HG02885 (cell line): ENCODE data around the gene BBIP1.

Experiments
- ATAC-seq: cut with Tn5 transposase; IDR thresholded peaks from one replicate; pipeline ENCODE4 v1.9.1; 2021; ENCODE audit warnings: mild to moderate bottlenecking; ENCODE audit not compliant: unreplicated experiment, poor library complexity

Gene BBIP1

DNA sequence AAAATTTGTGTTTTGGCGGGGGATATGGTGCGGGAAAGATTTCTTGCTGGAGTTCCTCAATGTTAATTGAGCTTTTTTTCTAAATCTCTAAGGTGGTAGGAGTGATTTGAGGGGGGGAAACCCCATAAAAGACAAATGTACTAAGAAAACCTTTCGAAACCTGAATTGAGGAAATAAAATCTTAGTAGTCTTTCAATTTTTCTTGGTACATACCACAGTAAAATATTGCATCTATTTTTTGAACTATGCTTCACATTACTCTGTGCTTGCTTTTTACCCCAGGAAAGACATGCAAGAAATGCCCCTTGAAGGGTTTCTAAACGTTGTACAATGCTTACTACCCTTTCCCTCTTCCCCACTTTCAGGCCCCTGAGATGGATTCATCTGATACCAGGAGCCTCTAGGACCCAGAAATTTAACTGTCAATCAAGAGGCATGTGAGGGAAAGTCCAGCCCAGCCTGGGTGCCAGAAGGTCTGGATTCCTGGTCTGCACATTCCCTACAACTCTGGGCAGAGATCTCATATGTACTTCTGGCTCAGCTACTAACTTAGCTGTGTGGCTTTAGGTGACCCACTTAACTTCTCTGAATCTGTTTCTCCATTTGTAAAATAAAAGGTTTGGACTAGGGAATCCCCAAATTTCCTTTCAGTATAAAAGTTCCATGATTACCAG is 53.0 kb downstream of the BBIP1 start:
- no peak for ATAC-seq

DNA sequence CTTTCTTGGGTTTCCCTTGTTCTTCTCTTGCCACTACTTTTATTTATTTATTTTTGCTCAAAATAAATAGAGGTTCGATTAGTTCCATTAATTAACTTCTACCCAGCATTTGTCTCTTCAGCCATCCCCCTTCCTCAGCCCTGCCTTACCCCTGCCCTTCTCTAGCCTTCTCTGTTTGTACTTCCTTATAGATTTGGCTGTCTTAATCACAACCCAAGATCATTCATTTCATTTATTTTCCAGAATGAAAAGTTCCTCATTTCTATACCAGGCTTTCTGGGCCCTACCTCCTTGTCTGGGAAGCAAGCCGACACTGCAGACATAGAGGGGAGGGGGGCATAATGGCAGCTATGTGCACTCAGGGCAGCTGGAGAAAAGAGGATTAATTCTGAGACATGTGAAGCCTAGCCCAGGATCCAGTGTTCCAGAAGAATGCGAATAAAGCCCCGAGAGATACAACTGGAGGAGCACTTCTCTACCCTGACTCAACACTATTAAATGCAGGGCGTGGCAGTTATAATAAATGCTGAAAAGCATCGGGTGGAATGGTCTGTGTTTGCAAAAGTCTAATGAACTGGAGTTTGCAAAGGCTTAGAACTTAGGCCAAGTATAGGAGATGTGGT is 53.7 kb downstream of the BBIP1 start:
- no peak for ATAC-seq

DNA sequence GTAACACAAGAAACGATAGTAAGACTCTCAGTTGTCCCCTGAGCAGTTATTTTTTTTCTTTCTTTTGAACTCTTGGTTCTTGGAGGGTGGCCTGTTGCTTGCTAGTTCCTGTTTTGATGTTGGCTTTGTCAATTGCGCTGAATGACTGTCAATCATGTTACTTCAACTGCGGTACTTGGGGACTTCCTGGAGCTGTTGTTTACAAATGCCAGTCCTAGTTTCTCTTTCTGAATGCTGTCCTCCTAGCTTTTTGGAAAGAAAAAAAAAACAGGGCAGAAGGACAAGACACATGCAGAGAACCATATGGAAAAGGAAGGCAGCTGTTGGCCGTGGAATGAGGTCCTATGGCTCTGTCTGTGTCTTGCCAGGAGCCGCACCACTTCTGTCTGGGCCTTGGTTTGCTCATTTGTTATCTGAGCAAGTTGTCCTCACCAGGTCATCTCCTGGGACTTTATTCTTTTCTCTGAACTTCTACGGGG is 54.3 kb downstream of the BBIP1 start:
- ATAC-seq = peak; percentile 60

DNA sequence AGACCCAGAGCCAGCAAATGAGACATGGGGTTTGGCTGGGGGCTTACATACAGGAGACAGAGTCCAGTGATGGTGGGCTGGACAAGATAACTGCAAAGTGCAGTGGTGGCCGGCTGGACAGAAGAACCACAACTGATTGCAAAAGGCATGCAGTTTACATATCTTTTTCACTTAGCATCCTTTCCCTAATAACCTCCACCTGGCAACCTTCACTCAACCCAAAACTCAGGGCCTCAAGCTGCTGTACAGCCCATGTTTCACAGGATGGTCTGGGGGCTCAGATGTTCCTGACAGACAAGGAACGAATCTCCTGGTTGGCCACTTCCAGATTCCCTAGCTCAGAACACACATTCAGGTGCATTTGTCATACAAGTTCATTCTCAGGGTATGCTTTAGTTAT is 55.0 kb downstream of the BBIP1 start:
- ATAC-seq = no peak

DNA sequence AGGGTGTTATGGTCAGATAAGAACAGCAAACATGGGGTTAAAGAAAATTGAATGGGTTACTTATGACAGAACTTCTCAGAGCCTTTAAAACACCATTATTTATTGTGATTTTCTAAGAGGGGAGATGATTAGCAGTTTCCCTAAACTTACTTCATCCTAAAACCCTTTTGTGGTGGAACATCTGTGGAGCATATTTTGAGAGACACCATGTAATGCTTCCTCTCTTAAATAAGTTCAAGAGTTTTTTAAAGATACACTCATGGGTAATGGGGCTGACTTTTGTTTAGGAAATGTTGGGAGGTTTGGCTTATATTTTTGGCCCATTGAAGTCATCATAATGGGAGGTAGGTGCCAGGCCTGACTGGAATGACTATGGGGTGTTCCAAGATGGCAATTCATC is 55.6 kb downstream of the BBIP1 start:
- no peak for ATAC-seq

DNA sequence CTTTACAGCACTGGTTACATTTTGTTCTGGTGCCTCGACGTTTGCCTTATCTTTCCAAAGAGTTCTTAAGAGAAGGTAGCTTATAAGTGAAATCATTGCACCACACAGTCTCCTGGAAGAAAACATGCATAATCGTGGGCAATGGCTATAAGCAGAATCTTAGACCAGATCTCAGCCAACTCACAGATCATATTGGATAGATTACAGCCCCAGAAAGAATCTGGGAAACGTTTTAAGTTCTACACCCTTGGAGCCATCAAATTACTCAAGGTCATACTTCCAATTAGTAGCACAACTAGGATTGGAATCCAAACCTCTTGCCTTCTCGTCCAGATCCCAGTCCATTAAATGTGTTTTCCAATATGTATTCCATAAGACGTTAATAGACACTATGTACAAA is 56.0 kb downstream of the BBIP1 start:
- no peak for ATAC-seq

DNA sequence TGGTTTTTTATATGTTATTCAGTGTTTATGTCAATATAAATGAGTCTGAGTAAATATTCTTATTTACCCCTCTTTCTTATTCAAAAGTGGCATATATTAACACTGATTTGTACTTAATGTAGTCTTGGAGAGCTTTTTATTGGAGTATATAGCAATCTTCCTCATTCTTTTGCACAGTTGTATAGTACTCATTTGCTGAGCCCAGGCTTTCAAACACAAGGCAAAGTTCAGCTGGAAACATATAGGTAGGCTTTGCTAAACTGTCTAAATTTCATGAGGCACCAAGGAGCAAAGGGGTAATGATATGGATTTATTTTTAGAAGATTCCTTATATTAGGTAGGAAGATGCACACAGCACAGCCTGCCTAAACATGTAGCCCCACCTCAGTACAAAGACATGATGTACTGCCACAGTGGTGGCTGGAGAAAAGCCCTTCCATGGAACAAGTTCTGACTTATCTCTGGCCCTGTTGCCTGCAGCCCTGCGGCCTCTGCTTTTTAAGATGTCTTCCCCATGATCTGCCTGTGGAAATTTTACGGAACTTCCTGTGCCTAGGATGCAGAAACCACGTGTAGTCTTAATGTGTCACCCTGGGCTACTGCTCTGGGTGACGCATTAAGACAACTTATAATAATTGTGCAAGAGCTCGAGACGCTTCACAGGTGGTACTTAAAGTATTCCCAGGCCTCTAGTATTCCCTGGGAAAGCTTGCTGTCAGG is 56.9 kb downstream of the BBIP1 start:
- ATAC-seq = no peak

DNA sequence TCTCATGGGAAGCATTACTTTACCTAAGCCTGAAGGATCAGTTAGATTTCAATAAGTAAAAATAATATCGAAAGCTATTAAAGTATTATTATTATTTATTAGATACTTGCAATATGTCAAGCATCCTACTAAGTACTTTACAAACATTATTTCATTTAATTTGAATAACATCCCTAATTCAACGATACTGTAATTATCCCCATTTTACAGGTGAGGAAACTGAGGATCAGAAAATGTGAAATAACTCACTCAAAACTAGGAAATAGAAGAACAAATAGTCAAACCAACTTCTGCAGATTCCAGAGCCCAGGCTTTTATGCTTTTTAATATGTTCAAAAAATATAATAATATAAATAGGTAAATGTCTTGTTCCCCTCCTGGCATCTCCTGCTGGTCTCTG is 57.5 kb downstream of the BBIP1 start:
- no peak for ATAC-seq

DNA sequence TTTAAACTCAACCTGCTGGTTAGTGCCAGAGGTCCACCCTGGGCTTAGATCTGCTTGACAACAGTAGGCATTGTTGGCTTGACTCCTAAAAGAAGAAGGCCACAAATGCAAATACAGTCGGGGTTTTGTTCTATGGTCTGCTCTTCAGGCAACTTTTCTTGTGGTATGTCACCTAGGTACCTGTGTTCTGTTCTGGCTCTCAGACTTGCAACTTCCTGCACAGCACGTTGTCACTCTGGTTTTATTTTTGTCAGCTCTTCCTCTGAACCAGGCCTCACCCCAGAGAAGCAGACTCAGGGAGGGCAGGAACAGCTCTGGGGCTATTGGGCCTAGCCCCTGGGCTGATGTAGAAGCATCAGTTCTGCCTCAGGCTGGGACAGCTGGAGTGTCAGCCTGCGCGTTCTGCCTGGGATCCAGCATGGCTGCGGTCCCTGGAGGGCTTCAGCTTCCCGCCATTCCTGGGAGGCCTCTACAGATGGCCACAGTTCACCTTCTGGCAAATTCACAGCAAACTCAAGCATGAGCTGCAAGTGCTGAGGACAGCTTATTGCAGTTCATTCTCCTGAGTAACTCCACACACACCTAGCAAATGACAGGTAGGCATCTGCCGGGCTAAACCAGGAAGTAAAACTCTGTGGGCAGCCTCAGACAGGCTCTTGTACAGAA is 58.3 kb downstream of the BBIP1 start:
- peak; percentile 57 for ATAC-seq

DNA sequence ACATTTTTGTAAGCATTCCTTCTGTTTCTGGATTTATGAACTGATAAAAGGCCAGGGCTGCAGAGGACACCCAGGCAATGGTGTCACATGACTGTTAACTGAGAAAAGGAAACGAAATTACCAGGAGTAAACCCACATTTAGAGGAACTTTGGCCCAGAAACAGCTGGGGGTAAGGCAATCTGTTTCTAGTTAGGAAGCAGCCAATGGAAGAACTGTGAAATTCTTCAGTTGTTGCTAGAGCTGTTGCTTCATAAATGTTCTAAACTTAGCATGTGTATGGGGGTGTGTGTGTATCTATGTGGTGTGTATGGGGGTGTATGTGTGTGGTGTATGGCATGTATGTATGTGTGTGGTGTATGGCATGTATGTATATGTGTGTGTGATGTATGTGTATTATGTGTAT is 59.0 kb downstream of the BBIP1 start:
- ATAC-seq = peak; percentile 9

DNA sequence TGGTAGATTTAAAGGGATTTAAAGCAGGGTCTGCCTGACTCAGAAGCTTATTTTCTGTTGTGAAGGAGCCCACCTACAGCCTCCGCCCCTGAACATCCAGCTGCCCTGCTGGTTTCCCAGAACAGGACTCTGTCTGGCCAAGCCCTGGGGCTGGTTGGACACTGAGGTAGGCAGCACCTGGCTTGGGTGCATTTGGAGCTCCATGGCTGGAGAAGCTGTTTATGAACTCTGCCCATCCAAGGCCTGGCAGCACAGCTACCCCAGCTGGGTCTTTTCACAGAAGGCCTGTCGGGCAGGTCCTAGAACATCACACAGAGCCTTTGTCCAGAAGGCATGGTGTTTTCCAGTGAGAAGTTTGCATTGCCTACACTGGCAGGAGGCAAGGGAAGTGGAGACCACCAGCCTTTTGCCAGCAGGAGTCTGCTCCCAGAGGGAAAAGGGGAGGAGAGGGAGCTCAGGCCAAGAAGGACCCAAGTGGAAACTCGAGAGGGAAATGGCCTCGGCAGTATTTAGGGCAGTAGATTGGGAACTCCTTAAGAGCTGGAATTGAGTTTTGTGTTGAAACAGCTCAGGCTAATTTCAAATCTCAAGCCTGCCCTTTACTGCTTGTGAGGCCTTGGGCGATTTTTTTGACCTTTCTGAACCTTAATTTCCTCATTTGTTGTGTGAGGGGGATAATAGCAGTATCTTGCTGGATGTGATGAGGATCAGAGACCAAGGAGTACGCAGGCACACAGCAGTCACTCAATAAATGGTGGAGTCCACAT is 59.6 kb downstream of the BBIP1 start:
- ATAC-seq = no peak

DNA sequence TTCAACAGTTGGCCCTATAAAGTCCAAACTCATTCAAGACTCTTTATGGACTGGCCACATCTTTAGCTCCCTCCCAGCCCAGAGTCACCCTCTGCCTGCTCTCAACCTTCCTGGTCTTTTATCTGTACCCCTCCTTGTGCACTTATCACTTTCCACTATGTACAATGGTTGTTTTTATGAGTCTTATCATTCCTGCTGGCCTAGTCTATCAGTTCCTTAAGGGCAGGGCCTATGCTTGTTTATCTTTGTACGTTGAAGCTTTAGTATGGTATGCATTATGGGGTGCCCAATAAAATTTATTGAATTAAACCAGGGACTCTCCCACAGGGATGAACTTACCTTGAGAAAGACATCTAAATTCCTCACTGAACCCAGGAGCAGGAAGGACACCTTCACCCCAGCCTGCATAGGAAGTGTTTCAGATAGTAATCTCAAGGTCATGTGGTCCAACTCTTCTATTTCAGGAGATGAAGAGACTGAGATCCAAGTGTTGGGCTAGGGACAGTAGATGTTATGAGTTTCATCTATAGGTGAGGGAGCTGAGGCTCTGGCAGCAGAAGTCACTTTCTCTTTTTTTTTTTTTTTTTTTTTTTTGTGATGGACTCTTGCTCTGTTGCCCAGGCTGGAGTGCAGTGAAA is 60.6 kb downstream of the BBIP1 start:
- no peak for ATAC-seq

DNA sequence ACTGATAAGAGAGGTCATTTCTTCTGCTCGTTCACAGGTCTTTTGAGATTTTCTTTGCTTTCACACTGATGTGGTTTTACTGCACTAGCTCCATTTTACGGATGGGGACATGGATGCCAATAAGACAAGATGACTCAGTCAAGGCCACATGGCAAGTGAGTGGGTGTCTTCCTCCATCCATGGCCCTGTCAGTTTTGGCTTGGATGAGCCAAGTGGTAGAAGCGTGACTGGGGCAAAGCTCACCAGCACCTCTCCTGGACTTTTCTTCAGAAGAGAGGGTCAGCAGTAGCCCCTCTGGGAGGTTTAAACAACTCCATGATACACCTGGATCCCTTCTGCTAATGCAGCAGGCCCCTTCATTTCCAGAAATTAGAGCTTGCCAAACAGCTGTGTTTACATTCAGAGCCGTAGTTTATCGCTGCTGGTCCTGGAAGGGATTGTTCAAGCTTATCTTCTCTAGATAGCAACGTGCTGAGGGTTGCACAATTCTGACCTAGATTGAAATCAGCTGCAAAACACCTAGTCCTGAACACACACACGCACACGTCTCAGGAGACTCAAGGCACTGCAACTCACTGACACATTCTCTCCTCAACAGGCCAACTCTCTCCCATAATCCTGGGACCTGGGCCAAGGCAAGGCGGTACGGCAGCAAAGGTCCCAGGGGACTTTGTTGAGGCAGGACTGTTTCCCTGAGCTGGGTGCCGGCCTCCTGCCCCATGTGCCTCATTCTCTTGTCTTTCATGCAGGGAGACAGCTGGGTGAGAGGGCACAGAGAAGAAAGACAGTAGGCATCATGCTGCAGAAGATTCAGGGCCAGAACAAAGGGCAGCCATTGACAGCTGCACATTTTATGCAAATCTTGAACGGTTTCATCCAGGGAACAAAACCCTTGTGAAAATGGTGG is 61.5 kb downstream of the BBIP1 start:
- ATAC-seq = no peak

DNA sequence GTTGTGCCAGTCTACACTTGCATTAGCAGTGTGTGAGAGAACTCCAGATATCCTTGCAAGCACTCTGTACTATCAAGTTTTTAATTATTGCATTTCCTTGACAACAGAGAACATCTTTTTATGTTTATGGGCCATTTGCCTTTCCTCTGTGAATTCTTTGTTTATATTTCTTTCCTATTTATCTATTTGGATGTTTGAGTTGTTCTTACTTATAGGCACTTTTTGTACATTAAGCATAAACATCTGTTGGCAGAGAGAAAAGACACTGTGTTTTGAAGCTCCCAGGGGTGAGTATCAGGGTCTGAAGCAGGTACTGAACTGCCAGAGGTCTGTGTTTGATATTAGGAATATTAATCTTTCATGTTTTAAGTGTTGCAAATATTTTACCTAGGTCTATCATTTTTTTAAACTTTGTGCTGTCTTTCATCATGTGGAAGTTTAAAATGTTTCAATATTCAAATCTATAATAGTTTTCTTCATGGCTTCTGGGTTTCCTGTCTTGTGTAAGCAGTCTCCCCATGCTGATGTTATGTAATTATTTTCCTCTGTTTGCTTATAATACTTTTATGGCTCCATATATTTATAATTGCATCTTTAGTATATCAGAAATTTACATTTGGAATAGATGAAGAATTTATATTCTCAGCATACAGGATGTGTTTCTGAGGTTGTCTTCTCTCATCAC is 64.9 kb downstream of the BBIP1 start:
- no peak for ATAC-seq

DNA sequence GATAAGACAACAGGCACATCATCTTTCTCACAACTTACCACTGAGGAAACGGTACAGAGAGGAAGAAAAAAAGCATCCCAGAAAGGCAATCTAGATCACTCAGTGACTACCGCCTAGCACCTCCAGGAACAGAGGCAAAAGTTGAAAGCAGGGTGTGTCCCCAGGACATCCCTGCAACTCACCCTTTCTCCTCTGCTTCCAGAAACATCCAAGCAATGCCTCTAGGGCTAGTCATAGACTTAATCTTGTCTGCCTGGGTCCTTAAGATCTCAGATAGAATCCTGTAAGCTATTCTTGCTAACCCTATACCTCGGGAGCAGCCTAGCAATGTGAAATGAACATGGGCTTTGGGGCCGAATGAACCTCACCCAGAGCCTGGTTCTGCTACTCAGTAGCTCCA is 66.0 kb downstream of the BBIP1 start:
- ATAC-seq = peak; percentile 6

DNA sequence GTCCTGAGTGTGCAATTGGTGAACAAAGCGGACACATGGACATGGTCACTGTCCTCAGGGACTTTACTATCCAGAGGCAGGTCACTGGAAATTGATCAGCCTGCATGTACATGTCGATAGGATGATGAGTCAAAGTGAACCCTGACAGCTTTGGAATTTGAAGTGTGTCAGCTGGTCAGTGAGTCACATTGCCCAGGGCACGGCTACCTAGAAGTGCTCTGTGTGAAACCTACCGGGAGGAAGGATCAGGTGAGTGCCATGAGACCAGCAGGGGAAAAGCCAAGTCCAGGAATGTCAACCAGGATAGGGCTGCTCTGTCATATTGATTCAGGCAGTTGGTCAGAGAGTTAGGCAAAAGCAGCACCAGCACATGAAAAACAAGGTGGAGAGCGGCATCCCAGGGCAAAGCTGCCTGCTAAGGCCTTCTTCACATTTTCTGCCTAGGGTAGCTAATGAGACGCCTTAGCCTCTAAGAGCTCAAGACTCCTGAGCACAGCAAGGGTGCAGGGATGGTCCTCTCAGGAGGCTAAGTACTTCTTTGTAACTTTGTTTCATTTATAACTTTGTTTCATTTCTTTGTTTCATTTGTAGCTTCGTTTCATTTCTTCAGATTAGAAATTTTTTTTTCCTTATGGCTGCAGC is 66.6 kb downstream of the BBIP1 start:
- ATAC-seq = peak; percentile 41

DNA sequence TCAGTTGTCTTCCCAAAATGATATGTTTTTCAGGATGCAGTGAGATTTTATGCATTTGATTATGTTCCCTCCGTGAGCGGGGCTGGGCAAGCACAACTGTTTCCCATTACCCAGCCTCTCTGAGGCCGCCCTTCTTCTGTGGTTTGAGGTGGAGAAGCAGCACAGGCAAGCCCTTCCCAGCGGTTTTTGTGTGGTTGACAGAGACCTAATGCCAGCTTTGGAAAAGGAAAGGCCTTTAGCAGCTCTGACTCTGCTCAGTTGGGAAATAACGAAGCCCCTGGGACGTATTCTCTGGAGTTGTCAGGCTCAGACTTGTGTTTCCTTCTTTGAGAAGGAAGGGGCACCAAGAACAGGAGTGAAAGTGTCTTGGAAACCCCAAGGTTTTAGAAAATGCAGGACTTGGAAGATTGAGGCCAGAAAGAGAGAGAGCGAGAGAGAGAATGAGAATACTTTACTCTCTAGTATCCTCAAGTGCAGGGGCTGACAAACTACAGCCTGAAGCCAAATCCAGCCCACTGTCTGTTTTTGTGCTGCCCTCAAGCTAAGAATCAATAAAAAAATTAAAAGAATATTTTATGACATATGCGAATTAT is 67.9 kb downstream of the BBIP1 start:
- ATAC-seq = no peak
